CD14-positive monocyte (primary cell): ENCODE data around the gene GPD1. TPM values are rescaled to one million over a fixed set of nuclear protein-coding genes. Genes with fewer than 3 reads are reported as not detected.

Source experiments
- DNase-seq, 3 donors: peaks; one replicate each; pipeline ENCODE4 v3.0.0-alpha.2; 2011 to 2022
- H2AFZ ChIP-seq: 2 replicates; pipeline ENCODE4 v1.6.0; 2012; ENCODE audit warnings: mild to moderate bottlenecking, low read depth, low read length, inconsistent platforms; ENCODE audit not compliant: insufficient read depth, poor library complexity, severe bottlenecking
- H3K27ac ChIP-seq, 2 donors: 1 replicate in 1 of 2; 2 replicates in 1 of 2; pipeline ENCODE4 v1.5.1; 2012 to 2013; ENCODE audit warnings: low read length in 2 of 2, control low read depth in 1 of 2, inconsistent platforms in 1 of 2, low read depth in 1 of 2, mild to moderate bottlenecking in 1 of 2
- H3K27me3 ChIP-seq, 2 donors: one replicate each; pipeline versions ENCODE4 v1.6.0 to v1.6.1; 2011 to 2013; ENCODE audit warnings: low read length in 2 of 2; ENCODE audit not compliant: control insufficient read depth in 2 of 2, insufficient read depth in 2 of 2
- H3K36me3 ChIP-seq, 2 donors: replicated peaks in 1 of 2; 1 replicate in 1 of 2; 2 replicates in 1 of 2; pipeline versions ENCODE4 v1.5.1 to v1.6.1; 2012 to 2013; ENCODE audit warnings: low read length in 2 of 2, control low read depth in 1 of 2, inconsistent platforms in 1 of 2, mild to moderate bottlenecking in 1 of 2; ENCODE audit not compliant: insufficient read depth in 2 of 2, control insufficient read depth in 1 of 2
- H3K4me1 ChIP-seq, 2 donors: 1 replicate in 1 of 2; 2 replicates in 1 of 2; pipeline versions ENCODE4 v1.5.1 to v1.6.1; 2012 to 2013; ENCODE audit warnings: low read length in 2 of 2, control low read depth in 1 of 2, inconsistent platforms in 1 of 2, mild to moderate bottlenecking in 1 of 2, moderate library complexity in 1 of 2; ENCODE audit not compliant: insufficient read depth in 2 of 2, control insufficient read depth in 1 of 2
- H3K4me2 ChIP-seq: replicated peaks from 2 replicates; pipeline ENCODE3; 2012; ENCODE audit warnings: low read length, moderate library complexity, mild to moderate bottlenecking; ENCODE audit not compliant: poor library complexity, severe bottlenecking; ENCODE audit errors: extremely low read depth
- H3K4me3 ChIP-seq, 3 experiments: fragments of 200-600 bp in 1 of 3; sonication (generic) in 1 of 3; replicated peaks in 1 of 3; 1 replicate in 2 of 3; 2 replicates in 1 of 3; pipeline ENCODE4 v1.5.1; 2011 to 2013; ENCODE audit warnings: low read length in 3 of 3, mild to moderate bottlenecking in 3 of 3, control low read depth in 2 of 3, low read depth in 2 of 3, inconsistent platforms in 1 of 3, moderate library complexity in 1 of 3
- H3K79me2 ChIP-seq: 2 replicates; pipeline ENCODE4 v1.6.0; 2012; ENCODE audit warnings: mild to moderate bottlenecking, control low read depth, inconsistent platforms, low read length, moderate library complexity; ENCODE audit not compliant: insufficient read depth
- H3K9ac ChIP-seq: 2 replicates; pipeline ENCODE4 v1.6.0; 2017; ENCODE audit warnings: low read length, mild to moderate bottlenecking; ENCODE audit not compliant: insufficient read depth, poor library complexity, severe bottlenecking
- H3K9me3 ChIP-seq, 2 donors: replicated peaks in 1 of 2; 1 replicate in 1 of 2; 2 replicates in 1 of 2; pipeline versions ENCODE4 v1.5.1 to v1.6.1; 2012 to 2013; ENCODE audit warnings: low read length in 2 of 2, control low read depth in 1 of 2; ENCODE audit not compliant: control insufficient read depth in 1 of 2, insufficient read depth in 1 of 2
- H4K20me1 ChIP-seq: 2 replicates; pipeline ENCODE4 v1.6.0; 2012; ENCODE audit warnings: mild to moderate bottlenecking, low read length, control low read depth, moderate library complexity; ENCODE audit not compliant: insufficient read depth
- H3K27ac Mint-ChIP-seq, 7 donors: one replicate each; pipeline ENCODE4 v1.8.0; 2020; ENCODE audit warnings: mild to moderate bottlenecking in 7 of 7, mixed read lengths in 7 of 7, moderate library complexity in 6 of 7, inconsistent platforms in 2 of 7
- H3K27me3 Mint-ChIP-seq, 3 donors: one replicate each; pipeline ENCODE4 v1.8.0; 2021 to 2022; ENCODE audit warnings: low read depth in 3 of 3, mild to moderate bottlenecking in 3 of 3, mixed read lengths in 3 of 3, moderate library complexity in 3 of 3, inconsistent platforms in 1 of 3
- H3K36me3 Mint-ChIP-seq, 2 donors: one replicate each; pipeline ENCODE4 v1.8.0; 2020; ENCODE audit warnings: mixed read lengths in 2 of 2, inconsistent platforms in 1 of 2, mild to moderate bottlenecking in 1 of 2
- H3K4me1 Mint-ChIP-seq: one replicate; pipeline ENCODE4 v1.8.0; 2020; ENCODE audit warnings: mild to moderate bottlenecking, mixed read lengths
- H3K4me3 Mint-ChIP-seq, 2 donors: one replicate each; pipeline ENCODE4 v1.8.0; 2020; ENCODE audit warnings: mild to moderate bottlenecking in 2 of 2, mixed read lengths in 2 of 2, moderate library complexity in 1 of 2
- H3K9me3 Mint-ChIP-seq, 7 donors: one replicate each; pipeline ENCODE4 v1.8.0; 2020 to 2022; ENCODE audit warnings: mixed read lengths in 7 of 7, mild to moderate bottlenecking in 6 of 7, moderate library complexity in 6 of 7, inconsistent platforms in 2 of 7
- WGBS: methylation state at CpG from one replicate; pipeline ENCODE4 v1.1.5; 2013; ENCODE audit warnings: missing lambda C conversion rate; ENCODE audit not compliant: insufficient coverage; 5-methylcytosine and 5-hydroxymethylcytosine counted together
- intact Hi-C, 2 donors: fragments of 100-400 bp; cut with micrococcal nuclease; formaldehyde crosslinking; loops; one replicate each; pipeline versions ENCODE4 v1.15.0 to v1.15.1; 2023
- polyA plus RNA-seq, 3 donors: library from polyadenylated mRNA; depleted of rRNA in 1 of 3; unstranded in 2 of 3; stranded (reverse) in 1 of 3; fragments of 300-500 nt in 2 of 3; fragments of >200 nt in 1 of 3; fragmentation: Illumina TruSeq in 2 of 3; gene quantifications; 1 replicate in 2 of 3; 2 replicates in 1 of 3; pipeline ENCODE4 v1.2.3, GENCODE V29; 2012 to 2021
- TF ChIP-seq, protein P1 (sequence below): fragments of 200-600 bp; IDR thresholded peaks from one replicate; pipeline ENCODE4 v1.8.0; 2022; ENCODE audit warnings: antibody characterized with exemption, mild to moderate bottlenecking

The GPD1 gene
- polyA plus RNA-seq, 3 donors = 0.08 TPM; not detected in 2

DNA sequence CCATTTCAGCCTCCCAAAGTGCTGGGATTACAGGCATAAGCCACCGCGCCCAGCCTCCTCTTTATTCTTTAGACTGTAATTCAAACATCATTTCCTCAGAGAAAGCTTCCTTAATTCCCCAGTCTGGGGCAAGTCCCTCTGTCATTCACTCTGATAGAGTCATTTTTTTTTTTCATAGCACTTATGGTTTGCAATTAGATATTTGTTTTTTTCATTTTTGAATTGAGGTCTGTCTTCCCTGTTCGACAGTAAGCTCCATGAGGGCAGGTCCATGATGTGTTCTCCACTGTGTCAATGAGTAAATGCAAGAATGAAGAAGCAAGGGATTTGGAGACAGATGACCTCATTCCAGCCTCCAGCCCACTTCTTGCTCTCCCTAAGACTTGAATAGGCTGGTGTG lies 34.3 kb upstream of the GPD1 start:
- H3K9ac ChIP-seq = no peak overlapping the region
- H4K20me1 ChIP-seq = no peaks in the 10 kb centered on the region
- DNase-seq = no peak
- H3K27ac ChIP-seq = no peak overlapping the region
- no peaks in the 10 kb centered on the region for H3K9me3 ChIP-seq
- peak overlapping the region in 1 of 7 donors; percentile 36 for H3K27ac Mint-ChIP-seq
- H3K4me1 Mint-ChIP-seq = peaks cover 10% of the 10 kb centered on the region
- H3K4me3 Mint-ChIP-seq = peak overlapping the region in 1 of 2 donors; percentile 10
- H3K4me1 ChIP-seq = peaks cover 0 to 15% of the 10 kb centered on the region in 2 donors
- peaks cover 0 to 4% of the 10 kb centered on the region in 2 donors for H3K27me3 ChIP-seq
- no peak overlapping the region for H3K4me2 ChIP-seq
- H3K9me3 Mint-ChIP-seq = peaks cover 0 to 2% (median 0%) of the 10 kb centered on the region in 7 donors
- H3K36me3 Mint-ChIP-seq = no peaks in the 10 kb centered on the region
- no peak overlapping the region for H2AFZ ChIP-seq
- peaks cover 8 to 21% (median 11%) of the 10 kb centered on the region in 3 donors for H3K27me3 Mint-ChIP-seq
- no peaks in the 10 kb centered on the region for H3K79me2 ChIP-seq
- TF ChIP-seq, protein P1, sequence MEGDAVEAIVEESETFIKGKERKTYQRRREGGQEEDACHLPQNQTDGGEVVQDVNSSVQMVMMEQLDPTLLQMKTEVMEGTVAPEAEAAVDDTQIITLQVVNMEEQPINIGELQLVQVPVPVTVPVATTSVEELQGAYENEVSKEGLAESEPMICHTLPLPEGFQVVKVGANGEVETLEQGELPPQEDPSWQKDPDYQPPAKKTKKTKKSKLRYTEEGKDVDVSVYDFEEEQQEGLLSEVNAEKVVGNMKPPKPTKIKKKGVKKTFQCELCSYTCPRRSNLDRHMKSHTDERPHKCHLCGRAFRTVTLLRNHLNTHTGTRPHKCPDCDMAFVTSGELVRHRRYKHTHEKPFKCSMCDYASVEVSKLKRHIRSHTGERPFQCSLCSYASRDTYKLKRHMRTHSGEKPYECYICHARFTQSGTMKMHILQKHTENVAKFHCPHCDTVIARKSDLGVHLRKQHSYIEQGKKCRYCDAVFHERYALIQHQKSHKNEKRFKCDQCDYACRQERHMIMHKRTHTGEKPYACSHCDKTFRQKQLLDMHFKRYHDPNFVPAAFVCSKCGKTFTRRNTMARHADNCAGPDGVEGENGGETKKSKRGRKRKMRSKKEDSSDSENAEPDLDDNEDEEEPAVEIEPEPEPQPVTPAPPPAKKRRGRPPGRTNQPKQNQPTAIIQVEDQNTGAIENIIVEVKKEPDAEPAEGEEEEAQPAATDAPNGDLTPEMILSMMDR = no peak
- H3K4me3 ChIP-seq = no peak overlapping the region
- no CpG with 5 or more reads among the region's 3 CpGs for WGBS
- intact Hi-C loops = no loop called here
- H3K36me3 ChIP-seq = no peaks in the 10 kb centered on the region

DNA sequence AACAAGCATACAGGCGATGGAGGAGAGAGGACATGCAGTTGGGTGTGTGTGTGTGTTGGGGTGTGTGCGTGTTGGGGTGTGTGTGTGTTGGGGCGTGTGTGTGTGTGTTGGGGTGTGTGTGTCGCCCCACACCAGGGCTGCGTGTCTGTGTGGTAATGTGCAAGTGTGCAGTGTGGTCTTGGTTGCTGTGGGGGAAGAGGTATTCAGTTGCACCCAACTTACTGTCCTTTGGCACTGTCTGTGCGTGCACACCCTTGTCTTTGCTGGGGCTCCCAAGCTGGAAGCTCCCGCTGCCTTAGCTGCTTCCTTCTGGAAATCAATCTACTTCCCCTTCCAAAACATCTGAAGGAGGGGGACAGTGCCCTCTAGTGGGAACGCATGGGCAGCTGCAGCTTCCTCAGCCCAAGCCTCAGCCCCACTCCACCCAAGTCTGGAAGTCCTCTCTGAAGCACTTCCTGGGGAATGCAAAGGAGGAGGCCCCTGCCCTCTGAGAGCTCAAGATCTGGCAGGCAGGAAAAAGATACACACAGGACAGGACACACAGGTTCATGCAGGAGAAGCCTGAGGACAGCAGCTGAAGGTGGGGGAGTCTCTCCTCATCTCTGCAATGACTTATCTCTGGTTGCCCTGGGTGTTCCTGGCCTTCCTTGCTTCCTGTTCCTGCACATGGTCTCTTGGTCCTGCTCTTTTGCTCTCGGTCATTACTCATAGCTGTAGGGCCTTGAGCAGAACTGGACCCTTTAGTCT lies 33.3 kb upstream of the GPD1 start:
- Histone ChIP-seq H3K36me3 (no peaks in the 10 kb centered on the region), H4K20me1 (no peaks in the 10 kb centered on the region), H3K4me3 (no peak overlapping the region), H3K27me3 (peaks cover 0 to 4% of the 10 kb centered on the region in 2 donors), H3K4me2 (no peak overlapping the region), H3K79me2 (no peaks in the 10 kb centered on the region), H3K9me3 (no peaks in the 10 kb centered on the region), H2AFZ (no peak overlapping the region), H3K9ac (no peak overlapping the region), H3K4me1 (peaks cover 0 to 15% of the 10 kb centered on the region in 2 donors), H3K27ac (no peak overlapping the region)
- 60% methylated on average over 6 of the region's 9 CpGs for WGBS
- TF ChIP-seq, protein P1 = peak; percentile 90
- peak; percentile 74 to 84 (median 80) for DNase-seq
- H3K27me3 Mint-ChIP-seq = peaks cover 5 to 18% (median 11%) of the 10 kb centered on the region in 3 donors
- intact Hi-C loops = loop anchor here (1.0 kb wide), 1 partner anchor 103 kb away; no protein-coding TSS in a partner anchor
- H3K36me3 Mint-ChIP-seq = no peaks in the 10 kb centered on the region
- H3K27ac Mint-ChIP-seq = no peak overlapping the region
- peaks cover 0 to 2% (median 0%) of the 10 kb centered on the region in 7 donors for H3K9me3 Mint-ChIP-seq
- no peak overlapping the region for H3K4me3 Mint-ChIP-seq
- H3K4me1 Mint-ChIP-seq = peaks cover 11% of the 10 kb centered on the region
